SH-SY5Y (cell line): ENCODE results near the gene LIMK1.

ENCODE experiments used
- GATA2 ChIP-seq: IDR thresholded peaks from 2 replicates; pipeline ENCODE4 v1.6.1; 2011; ENCODE audit warnings: mild to moderate bottlenecking, low read depth, low read length
- GATA3 ChIP-seq: IDR thresholded peaks from 2 replicates; pipeline ENCODE4 v1.6.1; 2011; ENCODE audit warnings: low read depth, mild to moderate bottlenecking, low read length, moderate library complexity

GRCh38 chr7:74042746-74043522 is 40.7 kb upstream of the LIMK1 start:
- TF ChIP-seq GATA3 (no peak), GATA2 (no peak)
